Stimulated activated CD8-positive, alpha-beta memory T cell treated with anti-CD3 and anti-CD28 coated beads, Interleukin-7, amount 100 ng/mL, for 1 hour (primary cell): ENCODE data around the gene XRCC5.
A peak's percentile ranks its signal among the peaks of the same experiment; 100 is the strongest.
"Not testable (repeated sequence)": the region's sequence is repeated elsewhere in the genome, so short reads cannot be mapped to it uniquely, and the experiment has no call there.

Experiments
- DNase-seq, 2 donors: peaks; one replicate each; pipeline ENCODE4 v3.0.0-alpha.2; 2020; ENCODE audit warnings: low read depth in 2 of 2

Gene XRCC5

DNA sequence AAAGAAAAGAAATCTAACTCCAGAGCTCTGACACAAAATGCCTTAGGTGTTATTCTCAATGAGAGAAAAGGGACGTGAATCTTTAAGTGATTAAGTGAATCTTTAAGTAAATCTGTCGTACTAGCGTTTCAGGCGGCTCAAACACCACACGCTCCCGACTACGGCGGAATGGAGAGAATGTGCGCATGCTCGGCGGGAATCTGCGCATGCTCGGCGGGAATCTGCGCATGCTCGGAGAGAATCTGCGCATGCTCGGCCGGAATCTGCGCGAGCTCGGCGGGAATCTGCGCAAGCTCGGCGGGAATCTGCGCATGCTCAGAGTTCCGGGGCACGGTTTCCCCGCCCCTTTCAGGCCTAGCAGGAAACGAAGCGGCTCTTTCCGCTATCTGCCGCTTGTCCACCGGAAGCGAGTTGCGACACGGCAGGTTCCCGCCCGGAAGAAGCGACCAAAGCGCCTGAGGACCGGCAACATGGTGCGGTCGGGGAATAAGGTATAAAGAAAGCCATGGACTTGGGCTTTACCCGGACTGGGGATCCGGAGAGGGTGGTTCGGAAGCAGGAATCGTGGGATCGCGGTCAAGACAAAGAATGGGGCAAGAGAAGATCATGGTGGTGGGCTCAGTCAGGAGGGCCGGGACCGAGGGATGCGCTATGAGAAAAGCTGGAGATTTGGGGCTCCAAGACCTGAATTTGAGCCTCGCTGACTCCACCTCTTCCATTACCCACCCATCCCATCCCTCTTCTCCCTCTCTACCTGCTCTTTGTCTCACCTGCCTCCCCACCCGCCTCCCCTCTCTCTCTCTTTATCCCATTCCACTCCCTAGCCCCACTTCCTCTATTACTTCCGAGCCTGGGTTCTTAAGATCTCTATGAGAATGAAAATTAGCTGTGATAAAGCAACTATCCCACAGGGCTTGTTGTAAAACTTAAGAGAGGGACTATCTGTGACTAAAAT lies at the start of gene XRCC5:
TSS of gene XRCC5 (plus strand) at position 382 of the 955 bp plus-strand sequence. CDS start at position 471, 89 bp downstream.
- peak; percentile 96 to 97 for DNase-seq

- no peak for DNase-seq
Measured at GRCh38 chr2:216064014-216064630, 45.0 kb upstream of the XRCC5 start.

- DNase-seq, result no peak
Measured at GRCh38 chr2:216064665-216065064, 44.5 kb upstream of the XRCC5 start.

DNA sequence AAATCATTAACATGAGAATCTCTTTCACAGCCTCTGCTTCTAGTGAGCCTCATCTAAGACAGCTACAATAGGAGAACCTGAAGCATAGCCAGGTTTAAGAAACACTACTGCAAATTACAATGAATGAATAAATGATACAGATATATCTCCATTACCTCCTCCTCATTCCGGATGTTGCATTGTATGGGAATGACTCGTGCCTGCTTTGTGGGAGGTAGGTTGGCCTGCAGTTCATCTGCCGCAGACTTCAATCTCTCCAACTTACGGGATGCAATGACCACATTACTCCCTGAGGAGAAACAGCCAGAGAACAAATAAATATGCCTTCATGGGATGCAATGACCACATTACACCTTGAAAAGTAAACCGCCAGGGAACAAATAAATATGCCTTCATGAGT lies 42.9 kb upstream of the XRCC5 start:
- no peak for DNase-seq

DNA sequence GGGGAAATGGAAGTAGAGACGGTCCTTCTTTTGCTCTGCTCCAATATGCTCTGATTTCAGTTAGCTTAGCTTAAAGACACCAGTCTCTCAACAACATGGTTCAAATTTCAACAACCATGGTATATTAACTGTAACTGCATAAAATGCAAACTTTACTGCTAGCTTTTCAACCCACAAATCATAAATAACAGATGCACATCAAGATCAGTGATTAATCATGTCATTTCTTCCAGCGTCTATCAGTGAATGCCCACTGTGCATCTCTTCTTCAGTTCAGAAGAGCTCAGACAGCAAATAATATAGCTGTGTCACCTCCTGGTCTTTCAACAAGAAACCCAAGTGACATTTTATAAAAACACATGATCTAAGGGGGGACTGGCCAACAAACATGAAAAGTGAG lies 40.1 kb upstream of the XRCC5 start:
- DNase-seq, result no peak

DNA sequence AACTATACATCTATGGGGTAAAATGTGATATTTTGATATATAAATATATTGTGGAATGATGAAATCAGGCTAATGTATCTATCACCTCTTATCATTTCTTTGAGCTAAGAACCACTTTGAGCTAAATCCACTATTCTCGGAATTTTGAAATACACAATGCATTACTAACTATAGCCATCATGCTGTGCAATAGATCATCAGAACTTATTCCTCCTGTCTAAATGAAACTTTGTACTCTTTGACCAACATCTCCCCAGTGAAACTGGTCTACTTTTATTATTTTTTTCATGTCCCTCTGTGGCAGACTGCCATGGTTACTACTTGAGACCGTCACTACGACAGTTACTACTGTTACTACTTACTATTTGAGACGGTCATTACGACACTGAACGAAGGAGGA lies 39.0 kb upstream of the XRCC5 start:
- DNase-seq, result no peak

- DNase-seq, result no peak
Measured at GRCh38 chr2:216071111-216071851, 37.9 kb upstream of the XRCC5 start.

DNA sequence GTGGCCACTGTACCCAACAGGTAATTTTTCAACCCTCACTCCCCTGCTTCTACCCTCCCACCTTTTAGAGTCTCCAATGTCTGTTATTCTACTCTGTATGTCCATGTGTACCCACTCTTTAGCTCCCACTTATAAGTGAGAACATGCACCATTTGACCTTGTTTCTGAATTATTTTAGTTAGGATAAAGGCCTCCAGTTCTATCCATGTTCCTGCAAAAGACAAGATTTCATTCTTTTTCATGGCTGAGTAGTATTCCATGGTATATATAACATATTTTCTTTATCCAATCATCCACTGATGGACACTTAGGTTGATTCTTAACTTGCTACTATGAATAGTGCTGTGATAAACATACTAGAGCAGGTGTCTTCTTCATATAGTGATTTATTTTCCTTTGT lies 36.7 kb upstream of the XRCC5 start:
- DNase-seq, result no peak

DNA sequence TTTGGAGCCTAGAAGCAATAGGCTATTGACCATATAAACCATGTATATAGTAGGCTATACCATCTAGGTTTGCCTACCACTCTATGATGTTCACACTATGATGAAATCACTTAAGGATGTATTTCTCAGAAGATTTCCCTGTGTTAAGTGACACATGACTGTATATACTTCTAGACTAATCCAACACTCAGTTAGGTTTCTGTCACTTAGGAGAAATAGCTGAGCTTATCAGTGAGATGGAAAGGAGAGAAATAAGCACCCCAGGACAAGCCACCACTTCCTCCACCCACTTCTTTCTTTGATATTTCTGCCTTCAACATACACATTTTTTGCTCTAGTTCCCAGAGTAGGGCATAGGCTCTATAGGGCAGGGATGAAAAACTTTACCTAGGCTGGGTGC lies 35.4 kb upstream of the XRCC5 start:
- no peak for DNase-seq

DNA sequence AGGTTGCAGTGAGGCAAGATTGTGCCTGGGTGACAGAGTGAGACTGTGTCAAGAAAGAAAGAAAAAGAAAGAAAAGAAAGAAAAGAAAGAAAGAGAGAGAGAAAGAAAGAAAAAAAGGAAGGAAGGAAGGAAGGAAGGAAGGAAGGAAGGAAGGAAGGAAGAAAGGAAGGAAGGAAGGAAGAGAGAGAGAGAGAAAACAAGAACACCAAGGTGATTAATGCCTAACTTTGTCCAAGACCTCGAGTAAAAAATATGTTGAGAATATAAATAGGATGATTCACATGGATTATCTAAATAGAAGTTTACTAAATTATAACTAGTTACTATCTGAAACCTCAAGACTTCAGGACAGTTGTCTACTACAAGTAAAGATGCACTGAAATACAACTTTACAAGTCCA lies 34.8 kb upstream of the XRCC5 start:
- DNase-seq, result no peak

GRCh38 chr2:216074794-216075193 lies 34.4 kb upstream of the XRCC5 start:
- no peak for DNase-seq

DNA sequence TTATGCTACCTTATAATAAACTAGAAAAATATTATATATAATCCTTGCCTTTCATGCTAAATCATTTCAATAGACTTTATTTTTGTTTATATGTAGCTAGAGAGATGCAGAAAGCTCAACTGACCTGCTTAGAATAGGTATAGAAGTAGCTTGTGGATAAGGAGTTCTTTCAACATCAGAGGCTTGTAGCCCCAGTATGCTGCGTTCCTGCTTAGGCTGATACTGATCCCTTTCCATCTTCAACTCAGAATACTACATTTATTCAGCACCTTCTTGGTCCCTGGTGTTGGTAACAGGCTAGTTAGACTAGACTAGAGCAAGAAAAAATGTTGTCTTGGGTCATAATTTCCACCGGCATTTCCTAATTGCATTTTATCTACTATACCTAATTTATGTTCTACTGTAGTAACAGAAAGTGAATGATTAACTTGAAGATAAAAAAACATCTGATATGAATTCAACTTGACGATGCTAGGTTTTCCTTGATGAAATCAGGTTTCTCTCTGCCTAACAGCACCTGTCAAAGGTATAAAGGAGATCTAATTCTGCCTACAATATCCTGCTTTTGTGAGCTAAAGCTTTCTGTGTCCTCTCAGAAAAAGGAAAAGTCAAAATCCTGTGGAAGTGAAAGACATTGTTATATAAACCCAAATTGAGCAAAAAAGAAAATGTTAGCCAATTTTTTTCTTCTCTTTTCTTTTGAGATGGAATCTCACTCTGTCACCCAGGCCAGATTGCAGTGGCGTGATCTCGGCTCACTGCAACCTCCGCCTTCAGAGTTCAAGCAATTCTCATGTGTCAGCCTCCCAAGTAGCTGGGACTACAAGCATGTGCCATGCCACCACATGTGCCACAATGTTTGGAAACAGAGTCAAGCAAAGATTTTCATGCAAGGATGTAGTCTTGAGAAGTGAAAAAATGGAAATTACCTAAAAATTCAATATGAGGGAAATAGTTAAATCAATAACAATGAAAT lies 33.4 kb upstream of the XRCC5 start:
- no peak for DNase-seq

- DNase-seq, result no peak
Measured at GRCh38 chr2:216078776-216079175, 30.4 kb upstream of the XRCC5 start.

DNA sequence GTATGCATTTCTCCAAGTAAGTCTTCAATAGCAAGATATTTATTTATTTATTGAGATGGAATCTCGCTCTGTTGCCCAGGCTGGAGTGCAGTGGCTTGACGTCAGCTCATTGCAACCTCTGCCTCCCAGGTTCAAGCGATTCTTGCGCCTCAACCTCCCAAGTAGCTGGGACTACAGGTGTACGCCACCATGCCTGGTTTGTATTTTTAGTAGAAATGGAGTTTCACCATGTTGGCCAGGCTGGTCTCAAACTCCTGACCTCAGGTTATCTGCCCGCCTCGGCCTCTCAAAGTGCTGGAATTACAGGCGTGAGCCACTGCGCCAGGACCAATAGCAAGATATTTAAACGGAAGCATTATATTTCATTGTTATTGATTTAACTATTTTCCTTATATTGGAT lies 29.1 kb upstream of the XRCC5 start:
- not testable (repeated sequence) for DNase-seq

DNA sequence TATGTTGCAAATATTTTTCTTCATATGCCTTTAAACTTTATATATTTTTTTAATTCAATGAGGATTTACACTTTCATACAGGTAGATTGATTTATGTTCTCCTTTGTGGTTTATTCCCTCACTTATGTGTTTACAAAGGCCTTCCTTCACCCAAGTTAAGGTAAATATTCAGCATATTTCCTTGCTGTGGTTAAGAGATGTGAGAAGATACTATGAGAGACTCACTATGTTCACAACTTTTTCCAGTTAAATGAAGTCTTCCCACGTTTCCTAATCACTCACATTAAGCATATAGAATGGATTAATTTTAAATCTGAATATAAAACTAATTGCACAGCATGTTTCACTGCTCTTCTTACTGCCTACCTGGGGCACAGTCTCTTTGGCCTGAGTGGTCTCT lies 28.1 kb upstream of the XRCC5 start:
- DNase-seq, result no peak

GRCh38 chr2:216081487-216082116 lies 27.5 kb upstream of the XRCC5 start, which contains the start of the genes PECR and TMEM169:
Gene PECR (minus strand): TSS chr2:216081809. CDS start chr2:216081741, 68 bp downstream.
Gene TMEM169 (plus strand): TSS chr2:216081919. CDS start chr2:216095964, 14,045 bp downstream.
- peak; percentile 53 to 57 for DNase-seq

DNA sequence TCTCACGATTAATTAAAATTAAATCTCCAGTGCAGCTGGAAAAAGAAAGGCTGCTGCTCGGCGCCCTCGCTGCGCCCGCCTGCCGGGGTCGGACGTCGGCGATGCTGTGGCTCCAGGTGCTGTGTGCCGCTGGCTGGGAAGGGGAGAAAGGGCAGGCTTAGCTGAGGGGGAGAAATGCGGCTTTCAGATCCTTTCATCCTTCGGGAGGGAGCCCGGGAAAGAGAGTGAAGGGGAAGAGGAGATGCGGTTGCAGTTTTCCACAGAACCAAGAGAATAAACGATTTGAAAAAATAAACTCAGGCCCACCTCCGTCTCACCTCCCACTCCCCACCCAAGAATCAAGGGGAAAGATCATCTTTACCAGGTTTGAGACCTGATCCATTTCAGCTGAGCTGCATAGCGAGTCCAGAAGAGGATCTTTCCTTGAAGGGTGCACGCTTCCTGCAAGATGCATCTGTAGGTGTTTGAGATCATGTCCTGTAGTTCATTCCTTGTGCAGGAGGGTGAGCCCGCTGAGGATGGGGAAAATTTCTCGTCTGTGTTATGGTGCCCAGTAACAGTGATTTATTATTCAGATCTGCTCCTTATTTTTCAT lies 26.9 kb upstream of the XRCC5 start:
- DNase-seq, result no peak

DNA sequence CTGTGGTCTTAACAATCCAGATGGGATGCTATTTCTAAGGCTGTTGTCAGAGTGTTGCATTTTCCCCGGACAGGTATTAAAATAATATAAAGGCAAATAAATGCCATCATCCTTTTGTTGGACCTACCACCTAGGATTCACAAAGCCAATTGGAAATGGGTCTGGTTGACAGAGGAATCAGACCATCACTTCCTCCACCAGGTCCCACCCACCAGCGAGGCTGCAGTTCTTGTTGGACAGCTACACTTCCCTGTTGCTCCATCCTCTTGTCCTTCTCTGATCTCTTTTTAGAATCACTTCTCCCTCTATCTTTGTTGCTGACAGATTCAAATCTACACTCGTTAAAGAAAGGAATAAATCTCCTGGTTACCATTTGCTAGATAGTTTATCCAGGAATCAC lies 26.3 kb upstream of the XRCC5 start:
- no peak for DNase-seq

- no peak for DNase-seq
Measured at GRCh38 chr2:216083464-216084281, 25.5 kb upstream of the XRCC5 start.
